Lower leg skin (tissue), 3 donors: Measurements from ENCODE around the gene TECTA.

Experiments
- CTCF ChIP-seq, 3 donors: fragments of 450-650 bp; IDR thresholded peaks; one replicate each; pipeline ENCODE4 v1.5.1; 2016; ENCODE audit warnings: antibody characterized with exemption in 3 of 3, mild to moderate bottlenecking in 3 of 3, moderate library complexity in 2 of 3
- POLR2A ChIP-seq, 2 donors: fragments of 450-650 bp; IDR thresholded peaks; one replicate each; pipeline ENCODE4 v1.6.1; 2016 to 2017; ENCODE audit warnings: antibody characterized with exemption in 2 of 2, mild to moderate bottlenecking in 1 of 2, moderate library complexity in 1 of 2

- TF ChIP-seq CTCF (IDR thresholded peaks at IDR 0.05) (no peak), POLR2A (IDR thresholded peaks at IDR 0.05) (no peak)
These were observed 5.5 kb upstream of the TECTA start for GRCh38 chr11:121095561-121095960.
